OCI-LY3 (cell line): ENCODE measurements around the gene FUOM.

Experiments used
- CTCF ChIP-seq: fragments of 200-600, 300-600 bp; sonication (generic); IDR thresholded peaks from 2 replicates; pipeline ENCODE4 v1.5.1; 2014; ENCODE audit warnings: antibody characterized with exemption, low read length, low read depth
- EZH2phosphoT487 ChIP-seq: fragments of 200-600 bp; shearing (Covaris generic); IDR thresholded peaks from 2 replicates; pipeline ENCODE4 v1.6.1; 2018; ENCODE audit warnings: antibody characterized with exemption, mixed run types, low read depth

DNA sequence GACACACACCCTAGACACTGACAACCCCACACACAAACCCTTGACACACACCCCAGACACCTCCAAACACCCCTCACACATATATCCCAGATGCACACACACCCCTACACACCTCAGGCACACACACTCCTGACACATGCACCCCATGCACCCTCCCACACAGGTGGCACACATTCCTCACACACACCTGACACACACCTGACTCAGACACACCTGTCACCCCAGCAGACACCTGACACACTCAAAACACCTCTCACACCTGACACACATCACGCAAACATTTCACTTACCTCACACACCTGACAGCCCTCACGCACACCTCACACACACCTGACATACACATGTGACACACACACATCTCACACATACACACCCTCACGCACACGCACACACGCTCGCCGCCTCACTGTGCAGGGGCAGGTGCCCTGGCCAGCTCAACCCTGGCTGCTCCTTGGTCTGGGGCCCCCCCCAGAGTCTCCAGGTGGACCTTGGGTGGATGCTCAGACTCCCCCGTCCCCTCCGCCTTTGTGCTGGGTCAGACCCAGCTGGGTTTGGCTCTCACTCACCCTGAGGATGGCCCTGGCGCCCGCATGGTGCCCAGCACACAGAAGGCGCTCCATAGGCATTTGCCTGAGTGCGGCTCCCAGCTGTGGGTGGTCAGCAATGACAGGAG, 18.0 kb downstream of the FUOM start:
- TF ChIP-seq EZH2phosphoT487 (no peak), CTCF (no peak)
